ENCODE data around the gene SIRT3.

- TF ChIP-seq, protein P1, sequence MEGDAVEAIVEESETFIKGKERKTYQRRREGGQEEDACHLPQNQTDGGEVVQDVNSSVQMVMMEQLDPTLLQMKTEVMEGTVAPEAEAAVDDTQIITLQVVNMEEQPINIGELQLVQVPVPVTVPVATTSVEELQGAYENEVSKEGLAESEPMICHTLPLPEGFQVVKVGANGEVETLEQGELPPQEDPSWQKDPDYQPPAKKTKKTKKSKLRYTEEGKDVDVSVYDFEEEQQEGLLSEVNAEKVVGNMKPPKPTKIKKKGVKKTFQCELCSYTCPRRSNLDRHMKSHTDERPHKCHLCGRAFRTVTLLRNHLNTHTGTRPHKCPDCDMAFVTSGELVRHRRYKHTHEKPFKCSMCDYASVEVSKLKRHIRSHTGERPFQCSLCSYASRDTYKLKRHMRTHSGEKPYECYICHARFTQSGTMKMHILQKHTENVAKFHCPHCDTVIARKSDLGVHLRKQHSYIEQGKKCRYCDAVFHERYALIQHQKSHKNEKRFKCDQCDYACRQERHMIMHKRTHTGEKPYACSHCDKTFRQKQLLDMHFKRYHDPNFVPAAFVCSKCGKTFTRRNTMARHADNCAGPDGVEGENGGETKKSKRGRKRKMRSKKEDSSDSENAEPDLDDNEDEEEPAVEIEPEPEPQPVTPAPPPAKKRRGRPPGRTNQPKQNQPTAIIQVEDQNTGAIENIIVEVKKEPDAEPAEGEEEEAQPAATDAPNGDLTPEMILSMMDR (IDR thresholded peaks at IDR 0.05): no peak
- TF ChIP-seq ZFX (IDR thresholded peaks at IDR 0.05; ENCODE audit: borderline replicate concordance): no peak
Observed at GRCh38 chr11:212150-213100, 23.7 kb downstream of the SIRT3 start.
